ENCODE results near the gene TCEA3.

Gene TCEA3

DNA sequence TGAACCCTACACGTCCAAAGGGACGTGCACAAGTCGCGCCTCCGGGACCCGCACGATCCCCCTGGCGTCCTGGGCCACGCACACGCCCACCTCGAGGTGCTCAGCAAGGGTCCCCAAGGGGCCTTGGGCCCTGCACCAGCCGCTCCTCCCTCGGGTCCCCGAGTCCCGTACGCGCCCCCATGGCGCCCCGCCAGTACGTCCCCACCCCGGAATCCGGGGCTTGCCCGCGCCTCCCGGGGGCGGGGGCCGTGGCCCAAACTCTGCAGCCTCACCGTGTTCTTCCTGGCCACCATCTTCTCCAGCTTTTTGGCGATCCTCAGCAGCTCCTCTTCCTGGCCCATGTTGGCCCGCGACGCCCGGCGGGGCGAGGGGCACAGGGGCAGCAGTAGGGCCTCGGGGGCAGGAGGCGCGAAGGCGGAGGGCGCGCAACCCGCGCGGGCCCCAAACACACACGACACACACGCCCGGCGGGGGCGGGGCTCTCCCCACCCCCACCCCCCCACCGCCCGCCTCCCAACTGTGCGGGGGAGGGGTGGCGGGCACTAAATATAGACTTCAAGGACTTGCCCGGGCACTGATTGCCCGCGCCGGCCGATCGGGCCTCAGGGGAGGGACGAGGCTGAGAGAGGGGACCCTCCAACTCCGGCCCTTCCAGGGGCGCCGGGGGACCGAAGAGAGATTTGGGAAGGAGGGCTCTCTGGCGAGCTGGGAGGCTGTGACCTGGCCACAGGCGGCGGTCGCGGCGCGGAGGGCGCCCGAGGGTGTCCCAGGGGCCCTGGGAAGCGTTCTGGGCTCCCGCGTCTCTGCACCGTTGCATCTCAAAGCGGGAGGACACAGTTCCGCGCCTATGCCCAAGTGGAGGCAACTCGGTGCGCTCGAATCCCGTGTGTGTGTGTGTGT lies at the start of gene TCEA3:
Gene TCEA3, minus strand, starts transcription at position 456 of the 900 bp plus-strand sequence. Its CDS starts 115 bp downstream, at position 341.
- DNase-seq (ENCODE audit: low read depth), result peak; percentile 28

DNA sequence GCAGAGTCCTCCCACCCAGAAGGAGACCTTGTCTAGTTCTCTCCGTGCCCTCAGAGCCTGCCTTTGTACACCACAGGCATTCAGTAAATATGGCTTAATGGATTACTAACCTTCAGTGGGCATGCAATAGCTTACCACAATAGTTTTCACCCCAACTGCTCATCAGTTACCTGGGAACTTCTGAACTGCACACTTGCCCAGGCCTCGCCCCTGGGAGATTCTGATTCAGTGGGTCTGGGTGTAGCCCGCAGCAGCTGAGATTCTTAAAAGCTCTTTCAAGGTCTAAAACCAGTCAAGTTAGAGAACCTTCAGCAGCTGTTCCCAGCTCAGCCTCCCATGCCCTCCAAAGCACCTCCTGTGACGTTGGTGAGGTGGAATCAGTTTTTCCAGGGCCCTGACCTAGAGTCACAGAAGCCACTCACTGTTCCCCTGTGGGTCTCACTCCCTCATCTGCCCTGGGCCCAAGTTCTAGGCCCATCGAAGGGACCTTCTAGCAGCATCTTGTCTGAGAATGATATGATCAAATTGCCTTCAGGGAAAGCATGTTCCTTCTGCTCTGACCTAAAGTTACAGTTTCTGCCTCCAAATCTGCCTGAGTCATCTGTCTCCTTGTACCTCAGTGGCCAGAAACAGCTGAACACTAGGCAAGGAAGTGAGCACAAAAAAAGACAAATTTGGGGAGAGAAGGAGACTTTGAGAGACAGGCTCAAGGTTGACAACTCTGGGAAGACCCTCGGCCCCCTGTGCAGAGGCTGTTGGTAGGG lies 48.7 kb upstream of the TCEA3 start:
- no peak for DNase-seq (ENCODE audit: low read depth)

DNA sequence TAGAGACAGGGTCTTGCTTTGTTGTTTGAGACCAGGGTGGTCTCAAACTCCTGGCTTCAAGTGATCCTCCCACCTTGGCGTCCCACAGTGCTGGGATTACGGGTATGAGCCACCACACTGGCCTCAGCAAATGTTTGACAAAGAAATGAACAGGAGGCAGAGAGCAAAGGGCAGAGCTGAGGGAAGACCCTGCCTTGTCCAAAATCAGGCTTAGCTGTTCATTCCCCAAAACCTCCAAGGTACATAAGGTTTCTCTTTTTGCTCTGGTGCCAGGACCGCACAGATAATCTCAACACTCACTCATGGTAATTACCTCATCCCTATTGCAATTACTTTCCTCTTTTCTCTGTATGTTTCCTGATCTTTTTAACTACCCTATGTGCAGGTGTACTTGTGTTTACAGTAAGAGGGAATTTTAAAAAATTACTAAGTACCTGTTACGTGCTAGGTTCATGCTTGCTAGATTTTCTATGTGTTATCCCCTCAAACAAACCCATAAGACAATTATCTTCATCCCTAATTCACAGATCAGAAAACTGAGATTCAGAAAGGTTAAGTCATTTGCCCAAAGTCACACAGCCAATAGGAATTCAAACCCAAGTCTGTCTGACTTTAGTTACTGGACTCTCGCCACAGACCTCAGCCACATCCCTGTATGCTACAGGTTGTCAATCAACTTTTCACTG lies 47.9 kb upstream of the TCEA3 start:
- no peak for DNase-seq (ENCODE audit: low read depth)

DNA sequence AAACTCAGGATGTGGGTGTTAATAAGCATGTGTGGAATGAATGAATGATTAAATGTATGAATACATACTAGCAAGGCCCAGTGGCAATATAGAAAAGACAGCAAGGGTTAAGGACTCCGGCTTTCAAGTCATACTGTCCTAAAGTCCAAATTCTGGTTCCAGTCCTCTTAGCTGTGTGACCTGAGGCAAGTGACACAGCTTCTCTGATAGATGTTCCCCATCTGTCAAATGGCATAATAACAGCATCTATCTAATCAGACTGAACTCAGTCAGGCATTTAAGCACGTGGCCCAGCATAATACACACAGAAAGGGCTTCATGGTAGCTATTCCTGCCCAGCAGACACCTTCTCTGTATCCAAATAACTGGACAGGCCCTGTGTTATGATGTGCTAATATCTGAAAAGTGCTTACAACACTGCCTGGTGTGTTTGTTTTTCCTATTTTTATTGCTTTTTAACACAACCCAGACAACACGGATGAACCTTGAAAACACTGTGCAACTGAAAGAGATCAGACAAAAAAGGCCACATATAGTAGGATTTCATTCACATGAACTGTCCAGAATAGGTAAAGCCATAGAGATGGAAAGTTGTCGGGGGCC lies 47.0 kb upstream of the TCEA3 start:
- no peak for DNase-seq (ENCODE audit: low read depth)

DNA sequence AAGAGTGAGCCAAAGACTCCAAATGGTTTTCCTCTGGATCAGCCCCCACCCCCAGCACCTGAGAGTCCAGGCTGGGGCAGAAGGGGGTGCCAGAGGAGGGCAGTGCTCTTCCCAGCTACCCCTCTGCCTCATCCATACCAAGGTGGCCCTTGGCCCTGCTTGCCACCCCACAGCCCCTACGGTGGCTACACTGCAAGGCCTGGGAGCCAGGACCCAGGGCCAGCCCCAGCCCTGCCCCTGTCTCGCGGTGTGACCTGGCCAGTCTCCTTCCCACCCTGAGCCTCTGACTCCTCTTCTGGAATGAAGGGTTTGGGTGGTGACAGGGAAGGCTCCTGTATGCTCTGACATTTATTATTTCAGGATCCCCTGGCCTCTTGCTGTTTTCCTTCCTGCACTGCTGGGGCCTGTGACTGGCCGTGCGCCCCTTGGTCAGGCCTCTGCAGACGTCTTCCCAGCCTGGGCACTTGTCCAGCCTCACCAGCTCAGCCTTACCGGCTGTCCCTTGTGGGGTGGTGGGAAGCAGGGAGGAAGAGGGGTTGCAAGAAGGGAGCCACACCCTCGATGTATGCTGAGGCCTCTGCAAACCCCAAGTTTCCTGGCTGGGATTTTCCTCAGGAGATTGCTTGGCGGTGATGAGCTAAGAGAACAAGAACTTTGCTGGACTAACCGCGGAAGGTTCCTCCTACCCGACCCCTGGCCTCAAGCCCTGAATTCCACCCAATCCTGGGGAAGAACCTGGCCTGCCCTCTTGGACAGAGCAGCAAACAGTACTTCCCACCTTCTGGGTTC lies 45.9 kb upstream of the TCEA3 start:
- peak; percentile 56 for DNase-seq (ENCODE audit: low read depth)

DNA sequence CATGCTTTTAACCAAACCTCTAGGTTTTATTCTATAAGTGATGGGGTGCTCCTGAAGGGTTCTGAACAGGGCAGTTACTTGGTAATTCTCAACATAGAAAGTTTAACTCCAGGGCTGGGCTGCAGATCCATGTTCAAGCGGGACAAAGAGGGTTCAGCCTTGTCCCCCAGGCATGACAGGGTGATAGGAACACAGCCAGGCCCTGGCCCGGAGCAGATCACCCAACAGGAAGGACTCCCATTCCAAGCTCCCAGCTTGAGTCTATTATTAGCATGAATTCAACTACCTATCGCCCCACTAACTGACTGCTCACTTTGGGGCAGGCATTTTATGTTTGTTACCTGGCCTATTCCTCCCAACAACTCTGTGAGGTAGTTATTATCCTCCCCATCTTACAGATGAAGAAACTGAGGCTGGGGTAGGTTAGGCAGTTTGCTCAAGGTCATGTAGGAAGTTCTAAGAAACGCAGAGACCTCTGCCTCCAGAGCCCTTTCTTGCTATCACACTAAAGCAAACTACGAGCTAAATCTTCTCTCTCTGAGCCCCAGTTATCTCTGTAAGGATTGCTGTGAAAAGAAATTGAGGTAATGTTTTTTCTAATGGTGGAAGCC lies 44.9 kb upstream of the TCEA3 start:
- DNase-seq (ENCODE audit: low read depth), result no peak

DNA sequence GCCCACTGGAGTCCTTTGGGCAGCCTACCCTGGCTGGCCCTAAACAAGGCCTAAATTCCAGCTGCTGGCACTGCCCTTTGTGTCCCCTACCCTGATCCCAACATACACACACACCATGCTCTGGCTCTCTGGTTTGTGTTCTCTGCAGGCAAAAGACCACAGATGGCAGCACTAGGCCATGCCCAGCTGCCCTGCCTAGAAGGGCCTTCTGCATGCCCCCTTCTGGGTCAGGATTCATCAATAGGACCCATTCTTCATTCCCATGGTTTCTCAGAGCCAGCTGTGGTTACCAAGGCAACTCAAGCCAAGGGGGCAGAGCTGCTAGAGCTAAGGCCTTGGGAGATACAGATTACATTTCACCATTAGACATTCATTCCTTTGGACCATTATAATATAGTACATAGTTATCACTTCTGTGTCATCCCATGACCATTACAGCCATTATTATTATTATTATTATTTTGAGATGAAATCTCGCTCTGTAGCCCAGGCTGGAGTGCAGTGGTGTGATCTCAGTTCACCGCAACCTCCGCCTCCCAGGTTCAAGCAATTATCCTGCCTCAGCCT lies 42.0 kb upstream of the TCEA3 start:
- DNase-seq (ENCODE audit: low read depth), result no peak

DNA sequence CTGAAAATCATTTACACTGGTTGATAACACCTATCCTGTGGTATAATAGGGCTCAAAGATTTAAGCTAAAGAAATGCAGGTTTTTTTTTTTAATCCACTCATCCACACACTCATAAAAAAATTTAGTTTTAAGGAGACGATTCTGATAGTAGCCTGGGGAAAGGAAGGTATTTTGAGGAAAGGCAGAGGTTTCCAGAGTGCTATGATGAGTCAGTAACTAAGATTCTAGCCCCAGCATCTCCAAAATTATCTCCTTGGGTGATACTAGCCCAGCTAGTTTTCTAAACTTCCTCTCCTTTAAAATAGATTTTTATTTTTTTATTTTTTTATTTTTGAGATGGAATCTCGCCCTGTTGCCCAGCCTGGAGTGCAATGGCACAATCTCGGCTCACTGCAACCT lies 38.7 kb upstream of the TCEA3 start:
- DNase-seq (ENCODE audit: low read depth), result no peak

DNA sequence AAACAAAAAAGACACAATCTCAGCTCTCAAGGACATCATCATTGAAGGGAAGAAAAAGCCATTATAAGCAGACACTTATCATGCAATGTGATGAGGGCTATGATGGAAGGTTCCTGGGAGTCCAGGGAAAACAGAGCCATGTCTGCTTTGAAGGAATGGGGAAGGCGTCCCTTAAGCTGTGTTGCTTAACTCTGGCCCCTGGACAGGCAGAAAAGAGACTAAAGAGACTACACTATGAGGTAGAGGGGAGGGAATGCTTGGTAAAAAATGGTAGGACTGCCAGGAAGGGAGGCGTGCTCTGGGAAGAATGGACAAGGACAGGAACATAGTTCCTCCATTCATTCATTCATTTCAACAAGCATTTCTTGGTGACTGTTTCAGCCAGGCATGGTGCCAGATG lies 38.2 kb upstream of the TCEA3 start:
- DNase-seq (ENCODE audit: low read depth), result no peak

DNA sequence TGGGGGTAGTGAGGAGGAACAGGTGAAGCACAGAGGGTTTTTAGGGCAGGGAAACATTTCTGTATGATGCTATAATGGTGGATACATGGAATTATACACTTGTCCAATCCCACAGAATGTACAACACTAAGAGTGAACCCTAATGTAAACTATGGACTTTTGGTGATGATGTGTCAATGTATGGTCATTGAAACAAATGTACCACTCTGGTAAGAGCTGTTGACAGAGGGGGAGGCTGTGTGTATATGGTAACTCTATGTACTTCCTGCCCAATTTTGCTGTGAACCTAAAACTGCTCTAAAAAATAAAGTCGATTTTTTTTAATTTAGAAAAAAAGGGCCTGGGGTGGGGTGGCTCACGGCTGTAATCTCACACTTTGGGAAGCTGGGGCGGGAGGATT lies 36.5 kb upstream of the TCEA3 start:
- no peak for DNase-seq (ENCODE audit: low read depth)

DNA sequence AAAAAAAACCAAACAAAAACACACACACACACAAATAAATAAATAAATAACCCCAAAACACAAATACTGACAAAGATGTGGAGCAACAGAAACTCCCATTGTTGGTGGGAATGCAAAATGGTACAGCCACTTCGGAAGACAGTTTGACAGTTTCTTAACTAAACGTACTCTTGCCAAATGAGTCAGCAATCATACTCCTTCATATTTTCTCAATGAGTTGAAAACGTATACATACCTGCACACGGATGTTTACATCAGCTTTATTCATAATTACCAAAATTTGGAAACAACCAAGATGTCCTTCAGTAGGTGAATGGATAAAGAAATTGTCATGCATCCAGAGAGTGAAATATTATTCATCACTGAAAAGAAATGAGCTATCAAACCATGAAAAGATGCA lies 36.0 kb upstream of the TCEA3 start:
- DNase-seq (ENCODE audit: low read depth), result no peak

DNA sequence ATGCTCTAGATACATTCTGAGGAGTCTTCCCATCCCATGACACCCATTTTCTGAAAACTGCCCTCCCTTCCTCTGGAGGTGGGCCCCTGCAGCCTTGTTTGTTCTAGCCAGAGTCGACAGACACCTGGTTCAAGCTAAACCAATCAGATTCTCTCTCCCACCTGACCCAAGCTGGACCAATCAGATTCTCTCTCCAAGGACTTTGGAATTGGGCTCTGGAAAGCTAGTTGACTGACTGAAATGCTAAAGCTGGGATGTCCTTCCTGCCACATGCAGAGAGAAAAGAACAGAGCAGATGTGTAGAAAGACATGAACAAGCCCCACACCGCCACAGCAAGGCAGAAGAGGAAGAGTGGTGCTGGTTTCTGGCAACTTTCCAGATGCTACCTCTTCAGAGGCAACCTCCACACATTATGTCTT lies 34.8 kb upstream of the TCEA3 start:
- no peak for DNase-seq (ENCODE audit: low read depth)

DNA sequence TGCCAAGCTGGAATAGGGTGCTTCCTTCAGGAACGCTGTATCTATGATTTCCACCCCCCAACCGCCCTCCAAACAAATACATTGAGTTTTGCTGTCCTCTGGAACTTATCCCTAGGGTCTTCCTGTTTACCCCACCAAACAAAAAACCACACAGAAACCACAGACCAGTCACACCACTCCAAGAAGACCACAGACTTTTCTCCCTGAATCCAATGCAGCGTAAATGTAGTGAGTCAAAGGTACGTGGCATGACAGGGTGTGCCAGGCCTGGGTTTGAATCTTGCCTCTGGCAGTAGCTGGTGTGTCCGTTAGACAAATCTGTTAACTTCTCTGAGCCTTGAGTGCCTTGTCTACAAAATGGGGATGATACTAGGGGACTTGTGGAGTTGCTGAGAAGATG lies 31.7 kb upstream of the TCEA3 start:
- DNase-seq (ENCODE audit: low read depth), result no peak

DNA sequence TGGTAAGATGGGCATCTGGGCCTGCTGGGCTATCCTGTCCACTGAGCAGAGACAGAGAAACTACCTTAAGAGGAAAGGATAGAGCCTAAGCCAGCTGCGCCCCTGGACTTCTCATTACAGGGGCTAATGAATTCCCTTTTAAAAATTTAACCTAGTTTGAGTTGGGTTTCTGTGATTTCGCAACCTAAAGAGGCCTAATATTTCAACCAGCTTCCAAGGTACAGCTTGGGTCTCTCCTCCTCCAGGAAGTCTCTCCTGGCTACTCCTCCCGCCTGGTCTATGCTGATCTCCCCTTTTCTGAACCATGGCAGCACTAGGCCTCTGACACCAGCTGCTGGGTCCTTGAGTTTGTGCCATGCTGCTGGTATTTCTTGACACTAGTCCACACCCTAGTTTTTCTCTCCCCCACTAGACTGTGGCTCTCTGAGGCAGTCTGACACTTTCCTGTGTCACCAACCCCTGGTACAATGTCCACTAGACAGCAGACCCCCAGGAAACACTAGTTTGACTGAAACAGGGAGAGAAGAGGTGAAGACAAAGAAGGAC lies 29.0 kb upstream of the TCEA3 start:
- no peak for DNase-seq (ENCODE audit: low read depth)

DNA sequence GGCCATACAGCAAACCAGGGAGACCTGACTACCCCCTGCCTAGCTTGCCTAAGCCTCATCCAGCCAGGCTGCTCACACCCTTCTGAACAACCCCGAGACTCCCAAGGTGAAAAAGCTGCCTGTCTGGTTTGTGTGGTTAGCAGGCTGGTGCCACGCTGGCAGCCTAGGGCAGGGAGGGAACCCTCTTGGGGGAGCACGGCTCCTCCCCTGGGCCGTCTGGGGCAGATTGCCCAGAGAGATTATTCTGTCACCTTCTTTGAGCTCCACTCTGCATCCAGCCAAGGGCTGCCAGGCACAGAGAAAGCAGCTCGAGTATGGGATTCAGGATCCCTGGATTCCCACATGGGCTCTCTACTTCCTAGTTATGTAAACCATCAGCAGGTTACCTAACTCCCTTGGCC lies 27.5 kb upstream of the TCEA3 start:
- peak; percentile 21 for DNase-seq (ENCODE audit: low read depth)

DNA sequence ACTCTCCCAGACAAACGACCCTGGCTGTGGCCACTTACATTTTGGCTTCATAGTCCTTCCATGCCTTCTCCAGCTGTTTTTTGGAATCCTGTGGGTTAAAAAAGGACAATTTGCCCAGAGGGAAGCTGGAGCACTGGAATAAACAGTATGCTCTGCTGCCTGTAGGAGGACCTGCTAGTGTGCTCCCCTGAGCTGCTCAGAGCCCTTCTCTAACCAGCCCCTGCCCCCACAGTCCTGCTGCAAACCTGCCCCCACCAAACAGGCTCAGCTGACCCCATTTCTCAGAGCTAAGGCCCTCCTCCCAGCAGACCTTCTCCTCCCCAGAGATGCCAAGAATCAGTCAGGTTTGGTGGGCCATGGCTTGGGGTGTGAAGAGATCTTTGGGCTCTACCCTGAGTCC lies 26.9 kb upstream of the TCEA3 start:
- DNase-seq (ENCODE audit: low read depth), result no peak

DNA sequence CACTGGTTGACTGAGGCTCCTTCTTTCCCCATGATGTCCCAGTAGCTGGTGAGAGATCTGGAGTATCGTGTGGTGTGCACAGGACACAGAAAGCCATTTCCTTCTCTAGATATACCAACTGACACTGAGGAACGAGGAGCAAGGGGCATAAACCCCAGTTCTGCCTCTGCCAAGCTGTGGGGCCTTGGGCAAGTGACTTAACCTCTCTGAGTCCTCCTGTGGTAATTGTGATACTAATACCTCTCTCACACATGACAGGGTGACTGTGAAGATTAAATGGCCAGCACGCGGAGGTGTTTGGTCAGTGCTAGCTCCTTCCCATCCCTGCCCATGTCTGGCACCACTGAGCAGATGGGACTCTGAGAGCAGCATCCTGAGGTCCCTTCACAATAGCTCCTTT lies 26.3 kb upstream of the TCEA3 start:
- DNase-seq (ENCODE audit: low read depth), result no peak

DNA sequence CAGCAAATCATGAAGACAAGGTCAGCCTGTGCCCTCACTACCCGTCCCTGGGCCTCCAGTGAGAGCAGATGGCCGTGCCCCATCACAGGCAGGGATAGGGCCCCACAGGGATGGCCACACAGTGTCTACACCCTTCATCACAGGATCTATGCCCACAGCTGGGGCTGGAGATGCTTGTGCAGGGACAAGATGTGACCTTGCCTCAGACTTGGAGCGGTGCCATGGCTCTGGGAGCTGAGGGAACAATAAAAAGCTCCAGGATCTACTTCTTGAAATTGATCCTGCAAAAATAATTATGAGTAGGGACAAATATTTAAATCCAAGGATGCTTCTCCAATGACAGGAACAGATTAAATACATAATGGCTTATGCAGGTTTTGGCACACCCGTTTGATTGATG lies 25.4 kb upstream of the TCEA3 start:
- peak; percentile 23 for DNase-seq (ENCODE audit: low read depth)

DNA sequence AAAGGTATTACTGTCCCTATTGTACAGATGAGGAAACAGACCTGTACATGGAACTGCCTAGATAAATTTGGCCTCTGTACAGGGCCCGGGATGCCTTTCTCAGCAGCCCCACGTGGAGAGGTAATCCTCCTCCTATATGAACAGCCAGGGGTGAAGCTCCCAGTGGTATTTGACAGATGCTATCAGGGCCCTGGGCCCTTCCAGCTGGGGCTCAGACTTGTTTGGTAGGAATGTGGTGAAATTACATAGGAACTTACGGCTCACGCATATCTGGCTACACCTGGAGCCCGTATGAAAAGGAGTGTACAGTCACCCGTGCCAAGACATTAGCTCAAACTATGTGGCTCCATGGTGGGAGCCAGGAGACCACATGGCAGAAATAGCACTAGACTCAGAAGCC lies 24.8 kb upstream of the TCEA3 start:
- DNase-seq (ENCODE audit: low read depth), result no peak

DNA sequence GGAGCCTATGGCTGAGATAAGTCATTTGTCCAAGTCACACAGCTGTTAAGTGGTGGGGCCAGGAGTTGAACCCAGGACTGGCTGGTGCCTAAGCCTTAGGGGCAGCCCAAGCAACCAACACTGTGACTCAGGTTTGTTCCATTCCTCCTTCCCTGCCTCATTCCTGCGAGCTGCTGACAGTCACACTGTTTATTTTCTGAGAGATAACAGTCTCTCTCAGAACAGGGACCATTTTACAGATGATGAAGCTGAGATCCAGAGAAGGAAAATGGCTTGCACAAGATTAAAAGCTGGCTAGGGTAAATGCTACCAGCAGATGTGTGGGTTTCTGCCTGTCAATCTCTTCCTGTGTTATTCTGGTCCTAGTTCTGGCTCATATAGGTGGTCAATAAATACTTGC lies 24.3 kb upstream of the TCEA3 start:
- DNase-seq (ENCODE audit: low read depth), result no peak

Data from fibroblast of gingiva (primary cell).